Progenitor cell of endocrine pancreas (in vitro differentiated cells): ENCODE results near the gene CD96. TPM values are rescaled to one million over a fixed set of nuclear protein-coding genes. Genes with fewer than 3 reads are reported as not detected.
"Not testable (repeated sequence)": the region's sequence is repeated elsewhere in the genome, so short reads cannot be mapped to it uniquely, and the experiment has no call there.

Experiments used
- DNase-seq: peaks from one replicate; pipeline ENCODE4 v3.0.0; 2021; ENCODE audit warnings: low spot score; ENCODE audit not compliant: unreplicated experiment
- H3K27ac Mint-ChIP-seq: 2 replicates; pipeline ENCODE4 v1.8.0; 2021; ENCODE audit warnings: mild to moderate bottlenecking, moderate library complexity, mixed read lengths
- H3K27me3 Mint-ChIP-seq: 2 replicates; pipeline ENCODE4 v1.8.0; 2021; ENCODE audit warnings: mixed read lengths
- H3K36me3 Mint-ChIP-seq: 2 replicates; pipeline ENCODE4 v1.8.0; 2022; ENCODE audit warnings: mixed read lengths; ENCODE audit not compliant: insufficient read depth
- H3K4me1 Mint-ChIP-seq: 2 replicates; pipeline ENCODE4 v1.8.0; 2021; ENCODE audit warnings: low read depth, mixed read lengths
- H3K4me3 Mint-ChIP-seq: 2 replicates; pipeline ENCODE4 v1.8.0; 2021; ENCODE audit warnings: low read depth, mild to moderate bottlenecking, moderate library complexity, mixed read lengths
- H3K9me3 Mint-ChIP-seq: 2 replicates; pipeline ENCODE4 v1.8.0; 2021; ENCODE audit warnings: low read depth, mixed read lengths
- CTCF ChIP-seq: fragments of 200-600 bp; sonication (generic); IDR thresholded peaks from one replicate; pipeline ENCODE4 v1.5.0; 2021; ENCODE audit warnings: antibody characterized with exemption, mild to moderate bottlenecking; ENCODE audit not compliant: unreplicated experiment
- total RNA-seq: library from RNA; stranded (reverse); gene quantifications from 2 replicates; pipeline ENCODE4 v1.2.1, GENCODE V29; 2021

Gene CD96
- total RNA-seq, 1 donor from 2014 or later: not detected

GRCh38 chr3:111542611-111543300 is 759 bp downstream of the CD96 start:
- Mint-ChIP-seq H3K36me3 (no peaks in the 10 kb centered on the region), H3K4me1 (peaks cover 10% of the 10 kb centered on the region), H3K27ac (no peak overlapping the region), H3K9me3 (no peaks in the 10 kb centered on the region), H3K4me3 (no peak overlapping the region), H3K27me3 (no peaks in the 10 kb centered on the region)
- TF ChIP-seq CTCF: no peak
- no peak for DNase-seq

DNA sequence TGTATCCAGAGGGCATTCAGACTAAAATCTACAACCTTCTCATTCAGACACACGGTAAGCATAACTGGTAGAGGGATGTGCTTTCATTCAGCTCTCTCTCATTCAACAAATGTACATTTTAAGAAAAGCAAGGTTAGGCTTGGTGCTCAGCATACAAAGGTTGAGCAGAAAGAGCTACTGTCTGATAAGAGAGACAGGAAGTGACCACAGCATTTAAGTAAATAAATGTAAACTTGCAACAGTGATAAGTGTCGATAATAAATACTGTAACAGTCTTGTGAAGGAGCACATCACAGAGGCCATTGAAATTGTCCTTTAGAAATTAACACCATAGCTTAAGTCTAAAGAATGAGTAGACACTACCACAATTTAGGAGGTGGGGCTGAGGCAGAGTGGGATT is 3.4 kb downstream of the CD96 start:
- Mint-ChIP-seq H3K27ac (no peak overlapping the region), H3K4me1 (no peaks in the 10 kb centered on the region), H3K27me3 (no peaks in the 10 kb centered on the region), H3K4me3 (no peak overlapping the region), H3K36me3 (no peaks in the 10 kb centered on the region), H3K9me3 (no peaks in the 10 kb centered on the region)
- TF ChIP-seq CTCF: no peak
- DNase-seq: no peak

GRCh38 chr3:111547631-111548030 is 5.6 kb downstream of the CD96 start:
- Mint-ChIP-seq H3K4me3 (no peak overlapping the region), H3K27ac (no peak overlapping the region), H3K4me1 (no peaks in the 10 kb centered on the region), H3K36me3 (no peaks in the 10 kb centered on the region), H3K27me3 (no peaks in the 10 kb centered on the region), H3K9me3 (no peaks in the 10 kb centered on the region)
- DNase-seq: no peak
- no peak for TF ChIP-seq CTCF

GRCh38 chr3:111548092-111548491 is 6.1 kb downstream of the CD96 start:
- H3K27ac Mint-ChIP-seq: no peak overlapping the region
- no peak for TF ChIP-seq CTCF
- H3K4me1 Mint-ChIP-seq: no peaks in the 10 kb centered on the region
- DNase-seq: no peak
- H3K27me3 Mint-ChIP-seq: no peaks in the 10 kb centered on the region
- H3K36me3 Mint-ChIP-seq: no peaks in the 10 kb centered on the region
- no peak overlapping the region for H3K4me3 Mint-ChIP-seq
- no peaks in the 10 kb centered on the region for H3K9me3 Mint-ChIP-seq

DNA sequence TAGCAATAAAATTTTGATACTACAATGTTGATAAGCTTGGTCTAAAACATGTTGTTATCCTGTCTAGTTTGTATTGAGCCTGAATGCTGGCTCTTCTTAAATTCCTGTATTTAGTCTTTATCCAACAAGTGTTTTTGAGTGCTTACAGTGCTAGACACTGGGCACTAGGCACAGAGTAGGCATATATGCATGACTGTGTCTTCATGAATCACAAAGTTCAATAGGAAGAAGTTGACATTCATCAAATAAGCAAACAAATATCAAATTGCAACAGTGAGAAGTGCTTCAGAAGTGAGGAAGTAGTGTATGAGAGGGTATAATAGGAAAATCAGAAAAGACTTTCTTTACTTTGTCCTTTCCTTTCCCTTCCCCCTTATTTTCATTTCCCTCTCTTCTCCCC is 6.8 kb downstream of the CD96 start:
- Mint-ChIP-seq H3K27me3 (no peaks in the 10 kb centered on the region), H3K36me3 (no peaks in the 10 kb centered on the region), H3K27ac (no peak overlapping the region), H3K9me3 (no peaks in the 10 kb centered on the region), H3K4me1 (no peaks in the 10 kb centered on the region), H3K4me3 (no peak overlapping the region)
- no peak for TF ChIP-seq CTCF
- no peak for DNase-seq

- H3K27ac Mint-ChIP-seq, H3K4me1 Mint-ChIP-seq, H3K27me3 Mint-ChIP-seq, DNase-seq, H3K9me3 Mint-ChIP-seq, H3K36me3 Mint-ChIP-seq, H3K4me3 Mint-ChIP-seq: not testable (repeated sequence)
These were observed 19.9 kb downstream of the CD96 start for GRCh38 chr3:111561902-111562301.
